GM12875 (cell line): ENCODE data around the gene GGNBP2.

Experiments used
- H3K4me3 ChIP-seq: one replicate; pipeline ENCODE4 v1.5.1; 2011; ENCODE audit warnings: low read depth, low read length, control low read depth
- TF ChIP-seq, protein P1 (sequence below): IDR thresholded peaks from 2 replicates; pipeline ENCODE4 v1.5.1; 2011; ENCODE audit warnings: low read depth, mild to moderate bottlenecking, control low read depth, inconsistent platforms, low read length, moderate library complexity, borderline replicate concordance; ENCODE audit not compliant: insufficient read depth

The GGNBP2 gene

DNA sequence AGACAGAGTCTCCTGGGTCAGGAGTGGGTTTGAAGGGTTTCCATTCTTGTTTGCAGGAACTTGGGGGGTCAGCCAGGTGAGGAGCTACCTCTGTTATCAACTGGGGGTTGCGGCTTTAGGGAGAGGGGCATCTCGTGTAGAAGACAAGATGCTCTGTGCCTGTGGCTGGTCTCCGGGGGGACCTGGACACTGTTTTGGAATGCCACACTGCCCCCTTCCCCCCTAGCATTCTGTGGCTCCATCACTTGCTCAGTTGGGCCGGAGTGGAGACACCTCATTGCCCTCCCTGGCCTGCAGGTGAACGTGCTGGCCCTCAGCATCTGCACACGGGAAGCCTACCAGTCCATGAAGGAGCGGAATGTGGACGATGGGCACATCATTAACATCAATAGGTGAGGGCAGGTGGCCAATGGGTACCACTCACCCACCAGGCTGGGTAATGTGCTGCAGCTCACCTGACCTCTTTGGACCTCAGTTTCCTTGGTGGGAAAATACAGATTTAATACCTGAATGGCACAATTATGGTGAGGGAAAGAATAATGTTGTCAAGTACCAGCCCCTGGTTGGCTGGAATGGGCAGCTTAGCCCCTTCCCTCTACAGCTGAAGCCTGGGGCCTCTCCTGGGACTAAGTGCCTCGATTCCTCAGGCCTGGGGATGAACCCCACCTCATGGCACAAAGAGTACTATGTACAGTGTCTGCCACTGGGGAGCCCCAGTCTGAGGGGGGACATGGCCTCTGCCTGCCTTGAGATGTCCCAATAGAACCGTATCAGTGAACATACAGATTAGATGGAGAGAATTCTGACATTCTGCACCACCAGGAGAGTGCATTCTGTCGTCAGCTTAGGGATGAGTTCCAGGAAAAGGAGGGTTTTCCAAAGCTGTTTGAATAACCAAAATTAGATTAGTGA is 53.4 kb downstream of the GGNBP2 start:
- TF ChIP-seq, protein P1, sequence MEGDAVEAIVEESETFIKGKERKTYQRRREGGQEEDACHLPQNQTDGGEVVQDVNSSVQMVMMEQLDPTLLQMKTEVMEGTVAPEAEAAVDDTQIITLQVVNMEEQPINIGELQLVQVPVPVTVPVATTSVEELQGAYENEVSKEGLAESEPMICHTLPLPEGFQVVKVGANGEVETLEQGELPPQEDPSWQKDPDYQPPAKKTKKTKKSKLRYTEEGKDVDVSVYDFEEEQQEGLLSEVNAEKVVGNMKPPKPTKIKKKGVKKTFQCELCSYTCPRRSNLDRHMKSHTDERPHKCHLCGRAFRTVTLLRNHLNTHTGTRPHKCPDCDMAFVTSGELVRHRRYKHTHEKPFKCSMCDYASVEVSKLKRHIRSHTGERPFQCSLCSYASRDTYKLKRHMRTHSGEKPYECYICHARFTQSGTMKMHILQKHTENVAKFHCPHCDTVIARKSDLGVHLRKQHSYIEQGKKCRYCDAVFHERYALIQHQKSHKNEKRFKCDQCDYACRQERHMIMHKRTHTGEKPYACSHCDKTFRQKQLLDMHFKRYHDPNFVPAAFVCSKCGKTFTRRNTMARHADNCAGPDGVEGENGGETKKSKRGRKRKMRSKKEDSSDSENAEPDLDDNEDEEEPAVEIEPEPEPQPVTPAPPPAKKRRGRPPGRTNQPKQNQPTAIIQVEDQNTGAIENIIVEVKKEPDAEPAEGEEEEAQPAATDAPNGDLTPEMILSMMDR = no peak
- no peak overlapping the region for H3K4me3 ChIP-seq

DNA sequence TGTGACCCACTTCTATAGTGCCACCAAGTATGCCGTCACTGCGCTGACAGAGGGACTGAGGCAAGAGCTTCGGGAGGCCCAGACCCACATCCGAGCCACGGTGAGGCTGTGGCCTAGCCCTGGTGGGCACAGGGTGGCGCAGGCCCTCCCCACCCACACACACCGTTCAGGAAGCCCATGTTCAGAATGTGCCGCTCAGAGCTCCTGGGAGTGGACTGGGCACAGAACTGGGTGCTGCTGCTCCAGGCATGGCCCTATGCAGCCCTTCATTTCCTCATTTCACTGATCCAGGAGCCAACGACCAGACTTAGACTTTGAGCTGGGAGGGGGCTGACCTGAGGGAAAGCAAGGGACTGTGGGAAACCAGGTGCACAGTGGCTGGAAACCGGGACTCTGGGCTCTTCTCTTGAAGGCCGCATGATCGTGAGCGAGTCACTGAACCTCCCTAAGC is 54.3 kb downstream of the GGNBP2 start:
- H3K4me3 ChIP-seq = no peak overlapping the region
- TF ChIP-seq, protein P1 = no peak

DNA sequence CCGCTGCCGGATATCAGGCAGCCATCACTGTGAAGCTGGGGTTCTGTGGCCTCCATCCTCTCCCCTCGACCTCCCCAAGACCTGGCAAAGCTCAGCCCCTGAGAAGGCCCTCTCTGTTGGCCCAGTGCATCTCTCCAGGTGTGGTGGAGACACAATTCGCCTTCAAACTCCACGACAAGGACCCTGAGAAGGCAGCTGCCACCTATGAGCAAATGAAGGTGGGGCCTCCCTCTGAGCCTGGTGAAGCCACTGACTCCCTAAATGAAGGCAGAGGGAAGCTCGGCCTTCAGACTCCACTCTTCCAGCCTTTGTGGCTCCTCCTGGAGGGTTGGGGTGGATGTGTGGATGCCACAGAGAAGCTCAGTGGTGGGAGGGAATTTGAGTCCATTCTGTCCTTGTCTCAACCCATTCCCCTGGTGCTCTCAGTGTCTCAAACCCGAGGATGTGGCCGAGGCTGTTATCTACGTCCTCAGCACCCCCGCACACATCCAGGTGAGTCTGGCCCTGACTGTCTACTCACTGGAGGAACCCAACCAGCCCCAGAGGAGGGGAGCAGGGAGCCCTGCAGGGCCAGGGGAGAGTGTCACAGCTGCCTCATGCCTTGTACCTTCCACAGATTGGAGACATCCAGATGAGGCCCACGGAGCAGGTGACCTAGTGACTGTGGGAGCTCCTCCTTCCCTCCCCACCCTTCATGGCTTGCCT is 55.0 kb downstream of the GGNBP2 start:
- H3K4me3 ChIP-seq = no peak overlapping the region
- TF ChIP-seq, protein P1 = no peak

DNA sequence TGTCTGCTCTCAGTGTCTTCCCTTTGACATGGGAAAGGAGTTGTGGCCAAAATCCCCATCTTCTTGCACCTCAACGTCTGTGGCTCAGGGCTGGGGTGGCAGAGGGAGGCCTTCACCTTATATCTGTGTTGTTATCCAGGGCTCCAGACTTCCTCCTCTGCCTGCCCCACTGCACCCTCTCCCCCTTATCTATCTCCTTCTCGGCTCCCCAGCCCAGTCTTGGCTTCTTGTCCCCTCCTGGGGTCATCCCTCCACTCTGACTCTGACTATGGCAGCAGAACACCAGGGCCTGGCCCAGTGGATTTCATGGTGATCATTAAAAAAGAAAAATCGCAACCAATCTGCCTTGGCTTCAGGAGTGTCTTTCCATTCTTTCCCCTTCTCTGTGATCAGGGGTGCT is 55.7 kb downstream of the GGNBP2 start:
- TF ChIP-seq, protein P1 = no peak
- no peak overlapping the region for H3K4me3 ChIP-seq

DNA sequence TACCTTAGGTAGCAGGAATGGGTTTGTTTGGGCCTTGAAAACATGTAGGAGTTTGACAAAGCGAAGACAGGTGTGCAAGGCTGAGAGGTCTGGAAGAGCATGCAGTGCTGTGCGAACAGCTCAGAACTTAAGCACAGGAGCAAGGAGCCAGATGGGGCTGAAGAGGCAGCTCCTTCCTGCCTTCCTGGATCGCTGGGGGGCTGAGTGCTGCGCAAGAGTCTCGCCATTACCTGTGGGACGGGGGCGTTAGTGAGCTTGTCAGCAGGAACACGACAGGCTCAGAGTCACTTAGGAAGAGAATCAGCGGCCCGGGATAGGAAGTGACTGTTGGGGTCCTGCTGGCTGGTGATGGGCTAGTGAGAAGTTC is 56.2 kb downstream of the GGNBP2 start:
- peak overlapping the region; percentile 86 for H3K4me3 ChIP-seq
- TF ChIP-seq, protein P1 = no peak

DNA sequence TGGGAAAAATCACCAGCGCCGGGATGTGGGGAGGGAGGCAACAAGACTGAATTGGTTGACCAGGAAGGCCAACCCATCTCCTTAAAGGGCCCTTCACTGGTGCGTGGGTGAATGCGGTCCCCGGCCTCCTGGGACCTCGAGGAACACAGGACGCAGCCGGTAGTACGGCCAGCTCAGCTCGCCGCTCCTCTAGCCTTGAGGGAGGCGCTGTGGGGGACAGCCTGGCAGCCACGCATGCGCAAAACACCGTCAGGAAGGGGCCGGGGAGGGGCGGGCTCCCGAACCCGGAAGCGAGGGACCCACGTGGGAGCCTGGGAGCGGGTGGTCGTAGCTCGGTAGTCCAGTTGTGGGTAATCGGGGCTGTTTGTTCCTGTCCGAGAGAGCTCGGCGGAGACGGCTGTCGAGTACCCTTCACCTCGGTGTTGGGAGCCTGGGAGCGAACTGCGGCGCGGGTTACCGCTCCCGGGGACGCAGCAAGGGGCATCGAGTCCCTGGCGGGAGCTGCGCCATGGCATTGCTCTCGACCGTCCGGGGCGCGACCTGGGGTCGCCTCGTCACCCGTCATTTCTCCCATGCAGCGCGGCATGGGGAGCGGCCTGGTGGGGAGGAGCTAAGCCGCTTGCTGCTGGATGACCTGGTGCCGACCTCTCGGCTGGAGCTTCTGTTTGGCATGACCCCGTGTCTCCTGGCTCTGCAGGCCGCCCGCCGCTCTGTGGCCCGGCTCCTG is 56.7 kb downstream of the GGNBP2 start, which contains the start of gene MRM1:
Gene MRM1 (plus strand): TSS at position 281 of the 727 bp plus-strand sequence. CDS start 228 bp downstream, at position 509.
- H3K4me3 ChIP-seq = peak within 1 kb of the TSS; percentile 86
- TF ChIP-seq, protein P1 = no peak
